HepG2 (cell line): Measurements from ENCODE around the gene EOLA1. TPM values are rescaled to one million over a fixed set of nuclear protein-coding genes. Genes with fewer than 3 reads are reported as not detected.
A peak's percentile ranks its signal among the peaks of the same experiment; 100 is the strongest.

Experiments used
- BHLHE40 ChIP-seq: IDR thresholded peaks from 2 replicates; pipeline ENCODE4 v1.6.1; 2011; ENCODE audit warnings: low read length, improper control_type of control experiment
- DNMT3B ChIP-seq: conservative IDR thresholded peaks from 2 replicates; pipeline ENCODE4 v1.6.1; 2016; ENCODE audit warnings: missing biosample characterization, control low read depth
- MTF2 ChIP-seq: sonication (generic); formaldehyde crosslinking; IDR thresholded peaks from 2 replicates; pipeline ENCODE4 v1.5.0; 2020; ENCODE audit warnings: missing genetic modification reagents, borderline replicate concordance
- PAWR ChIP-seq: sonication (generic); formaldehyde crosslinking; IDR thresholded peaks from 2 replicates; pipeline ENCODE4 v1.4.0; 2020; ENCODE audit warnings: missing genetic modification reagents, mild to moderate bottlenecking, borderline replicate concordance
- POLR2G ChIP-seq: fragments of 200-400 bp; formaldehyde crosslinking; IDR thresholded peaks from 2 replicates; pipeline ENCODE4 v1.6.1; 2018; ENCODE audit warnings: mild to moderate bottlenecking, low read depth, low read length, moderate library complexity
- RFX5 ChIP-seq: IDR thresholded peaks from 2 replicates; pipeline ENCODE4 v1.6.1; 2011; ENCODE audit warnings: low read depth, low read length, improper control_type of control experiment
- SP140L ChIP-seq: sonication (generic); formaldehyde crosslinking; IDR thresholded peaks from 2 replicates; pipeline ENCODE4 v1.4.0; 2020; ENCODE audit warnings: missing genetic modification reagents, borderline replicate concordance
- SRY ChIP-seq: sonication (generic); formaldehyde crosslinking; IDR thresholded peaks from 2 replicates; pipeline ENCODE4 v1.8.0; 2022; ENCODE audit warnings: mild to moderate bottlenecking, missing genetic modification reagents
- ZBTB7B ChIP-seq: sonication (generic); formaldehyde crosslinking; IDR thresholded peaks from 2 replicates; pipeline ENCODE4 v1.4.0; 2020; ENCODE audit warnings: missing genetic modification reagents
- ZNF138 ChIP-seq: sonication (generic); formaldehyde crosslinking; IDR thresholded peaks from 2 replicates; pipeline ENCODE4 v1.5.0; 2020; ENCODE audit warnings: mild to moderate bottlenecking, low read depth, missing genetic modification reagents
- ZNF20 ChIP-seq: sonication (generic); formaldehyde crosslinking; IDR thresholded peaks from 2 replicates; pipeline ENCODE4 v1.4.0; 2020; ENCODE audit warnings: mild to moderate bottlenecking, moderate library complexity, missing genetic modification reagents
- ZNF263 ChIP-seq: sonication (generic); formaldehyde crosslinking; IDR thresholded peaks from 2 replicates; pipeline ENCODE4 v1.4.0; 2020; ENCODE audit warnings: missing genetic modification reagents
- ZNF451 ChIP-seq: sonication (generic); formaldehyde crosslinking; IDR thresholded peaks from 2 replicates; pipeline ENCODE4 v1.5.0; 2020; ENCODE audit warnings: mild to moderate bottlenecking, missing genetic modification reagents
- ZSCAN30 ChIP-seq: sonication (generic); formaldehyde crosslinking; IDR thresholded peaks from 2 replicates; pipeline ENCODE4 v1.5.0; 2020; ENCODE audit warnings: mild to moderate bottlenecking, missing genetic modification reagents
- polyA plus RNA-seq, 8 experiments: library from polyadenylated mRNA; depleted of rRNA in 3 of 8; stranded (reverse) in 7 of 8; unstranded in 1 of 8; fragments of >200 nt; fragmentation: Illumina TruSeq in 4 of 8; extraction: Trizol in 4 of 8; gene quantifications; 2 replicates each; pipeline versions ENCODE4 v1.2.1 to v1.2.3, GENCODE V29; 2011 to 2016; ENCODE audit warnings: low read depth in 4 of 8, missing spikeins in 1 of 8, mixed read lengths in 1 of 8; ENCODE audit not compliant: insufficient read depth in 1 of 8
- total RNA-seq, 5 experiments: library from RNA; depleted of rRNA; stranded (reverse); fragments of >200 nt; fragmentation: Illumina TruSeq; extraction: Trizol; gene quantifications; 2 replicates each; pipeline ENCODE4 v1.2.3, GENCODE V29; 2016; ENCODE audit warnings: low read depth in 1 of 5
- TF ChIP-seq, protein P1 (sequence below), 2 experiments: fragments of 450-650 bp in 1 of 2; sonication (generic) in 1 of 2; formaldehyde crosslinking in 1 of 2; IDR thresholded peaks; 2 replicates each; pipeline versions ENCODE4 v1.6.1 to v1.8.0; 2016 to 2022; ENCODE audit warnings: antibody characterized with exemption in 1 of 2, mild to moderate bottlenecking in 1 of 2, missing genetic modification reagents in 1 of 2

Gene EOLA1
- total and polyA plus RNA-seq, 2 of the 13 experiments (the other 11 are each of a cell fraction or from before 2014, with no cell fraction given), result 6.5 to 9.6 TPM

DNA sequence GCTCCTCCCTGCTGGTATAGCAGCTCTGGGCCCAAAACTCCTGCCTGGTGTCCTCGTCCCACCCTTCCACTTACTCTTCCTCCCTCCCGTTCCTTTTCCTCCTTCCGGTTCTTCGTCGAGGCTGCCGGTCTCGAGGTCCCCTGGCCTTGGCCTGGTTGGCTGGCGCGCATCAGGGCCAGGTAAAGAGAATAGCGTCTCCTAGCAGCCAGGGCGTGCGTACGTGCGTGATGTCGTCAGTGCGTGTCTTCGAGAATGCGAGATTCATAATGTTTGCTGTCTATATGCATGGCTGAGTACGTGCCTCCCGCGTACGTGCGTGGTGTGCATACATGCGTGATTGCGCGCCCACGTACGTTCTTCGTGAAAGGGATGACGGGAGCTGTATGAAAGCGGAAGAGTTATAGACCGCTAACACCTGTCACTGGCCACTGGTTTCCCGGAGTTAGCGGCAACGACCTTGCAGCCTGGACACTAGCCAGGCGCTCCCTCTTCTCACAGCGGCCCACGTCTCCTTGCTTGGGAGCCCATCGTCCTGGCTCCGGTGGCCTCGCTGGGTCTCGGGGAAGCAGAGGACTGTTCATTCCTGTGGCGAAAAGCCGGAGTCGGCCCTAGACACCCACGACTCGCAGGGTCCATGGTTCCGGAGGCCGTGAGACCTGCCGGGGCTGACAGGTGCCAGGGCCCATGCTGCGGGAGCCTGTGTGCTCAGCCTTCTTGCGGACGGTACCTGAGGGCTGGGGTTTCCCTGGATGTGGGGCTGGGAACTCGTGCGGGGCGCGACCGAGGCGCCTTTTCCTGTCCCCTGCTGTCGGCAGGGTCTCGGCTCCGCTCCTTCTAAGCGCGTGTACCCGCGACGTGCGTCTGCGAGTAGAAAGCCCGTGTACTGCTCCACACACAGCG, at the start of gene EOLA1 (continued):
- TF ChIP-seq, protein P1, sequence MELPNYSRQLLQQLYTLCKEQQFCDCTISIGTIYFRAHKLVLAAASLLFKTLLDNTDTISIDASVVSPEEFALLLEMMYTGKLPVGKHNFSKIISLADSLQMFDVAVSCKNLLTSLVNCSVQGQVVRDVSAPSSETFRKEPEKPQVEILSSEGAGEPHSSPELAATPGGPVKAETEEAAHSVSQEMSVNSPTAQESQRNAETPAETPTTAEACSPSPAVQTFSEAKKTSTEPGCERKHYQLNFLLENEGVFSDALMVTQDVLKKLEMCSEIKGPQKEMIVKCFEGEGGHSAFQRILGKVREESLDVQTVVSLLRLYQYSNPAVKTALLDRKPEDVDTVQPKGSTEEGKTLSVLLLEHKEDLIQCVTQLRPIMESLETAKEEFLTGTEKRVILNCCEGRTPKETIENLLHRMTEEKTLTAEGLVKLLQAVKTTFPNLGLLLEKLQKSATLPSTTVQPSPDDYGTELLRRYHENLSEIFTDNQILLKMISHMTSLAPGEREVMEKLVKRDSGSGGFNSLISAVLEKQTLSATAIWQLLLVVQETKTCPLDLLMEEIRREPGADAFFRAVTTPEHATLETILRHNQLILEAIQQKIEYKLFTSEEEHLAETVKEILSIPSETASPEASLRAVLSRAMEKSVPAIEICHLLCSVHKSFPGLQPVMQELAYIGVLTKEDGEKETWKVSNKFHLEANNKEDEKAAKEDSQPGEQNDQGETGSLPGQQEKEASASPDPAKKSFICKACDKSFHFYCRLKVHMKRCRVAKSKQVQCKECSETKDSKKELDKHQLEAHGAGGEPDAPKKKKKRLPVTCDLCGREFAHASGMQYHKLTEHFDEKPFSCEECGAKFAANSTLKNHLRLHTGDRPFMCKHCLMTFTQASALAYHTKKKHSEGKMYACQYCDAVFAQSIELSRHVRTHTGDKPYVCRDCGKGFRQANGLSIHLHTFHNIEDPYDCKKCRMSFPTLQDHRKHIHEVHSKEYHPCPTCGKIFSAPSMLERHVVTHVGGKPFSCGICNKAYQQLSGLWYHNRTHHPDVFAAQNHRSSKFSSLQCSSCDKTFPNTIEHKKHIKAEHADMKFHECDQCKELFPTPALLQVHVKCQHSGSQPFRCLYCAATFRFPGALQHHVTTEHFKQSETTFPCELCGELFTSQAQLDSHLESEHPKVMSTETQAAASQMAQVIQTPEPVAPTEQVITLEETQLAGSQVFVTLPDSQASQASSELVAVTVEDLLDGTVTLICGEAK (IDR thresholded peaks at IDR 0.05), result no peak
- TF ChIP-seq, protein P1 (CRISPR knock-in tag; IDR thresholded peaks at IDR 0.05), result no peak
- TF ChIP-seq BHLHE40 (no peak), POLR2G (0 out of 2 replicates have a peak, but pooled peaks have one; percentile 34), SP140L (CRISPR knock-in tag) (no peak), ZNF451 (CRISPR knock-in tag) (no peak), SRY (CRISPR knock-in tag) (no peak), DNMT3B (no peak), MTF2 (CRISPR knock-in tag) (no peak), ZNF263 (CRISPR knock-in tag) (no peak), ZNF20 (CRISPR knock-in tag) (no peak), RFX5 (no peak), ZBTB7B (CRISPR knock-in tag) (no peak), ZNF138 (no peak), ZSCAN30 (CRISPR knock-in tag) (no peak), PAWR (CRISPR knock-in tag) (no peak)
